ENCODE results near the gene JPT2.

JPT2 gene

GRCh38 chr16:1678500-1679098, 520 bp downstream of the JPT2 start:
- Histone ChIP-seq H3K18ac (ENCODE audit: low read length) (peak overlapping the region; percentile 95), H2BK5ac (ENCODE audit: low read depth, low read length, poor library complexity) (peak overlapping the region; percentile 81), H3K36me3 (ENCODE audit: control insufficient read depth in 1 of 2, insufficient read depth in 2 of 2, low read length in 2 of 2) (peaks cover 16 to 28% of the 10 kb centered on the region in 2 experiments), H3K9ac (ENCODE audit: low read length) (peak overlapping the region; percentile 83), H3K14ac (ENCODE audit: low read length) (peak overlapping the region; percentile 100), H3K4me3 (ENCODE audit: low read depth, low read length) (peak overlapping the region; percentile 98), H3K4me2 (ENCODE audit: low read length) (peak overlapping the region; percentile 70), H2AFZ (ENCODE audit: insufficient read depth, low read length, poor library complexity) (peak overlapping the region; percentile 90), H2AK5ac (ENCODE audit: low read length) (peak overlapping the region; percentile 88), H2BK120ac (ENCODE audit: insufficient read depth, low read length, poor library complexity) (peak overlapping the region; percentile 92), H2BK12ac (ENCODE audit: low read length) (peak overlapping the region; percentile 76), H3K27me3 (ENCODE audit: insufficient read depth, low read length) (no peaks in the 10 kb centered on the region), H3K4ac (ENCODE audit: low read depth, low read length) (peak overlapping the region; percentile 100), H3K9me3 (ENCODE audit: insufficient read depth, low read depth, low read length) (peaks cover 3% of the 10 kb centered on the region), H3K79me2 (ENCODE audit: control insufficient read depth, insufficient read depth, low read length, poor library complexity) (peaks cover 30% of the 10 kb centered on the region), H3K4me1 (ENCODE audit: control insufficient read depth in 1 of 2, insufficient read depth in 2 of 2, low read length in 2 of 2) (peaks cover 23 to 27% of the 10 kb centered on the region in 2 experiments), H3K79me1 (ENCODE audit: low read length) (peaks cover 13% of the 10 kb centered on the region), H4K12ac (ENCODE audit: low read depth, low read length) (peak overlapping the region; percentile 89), H3K27ac (ENCODE audit: low read depth, low read length) (peak overlapping the region; percentile 75), H4K91ac (ENCODE audit: low read depth, low read length) (peak overlapping the region; percentile 89), H4K8ac (ENCODE audit: low read depth, low read length) (peak overlapping the region; percentile 93), H3K23ac (ENCODE audit: low read length) (no peak overlapping the region)
- no CpG with 5 or more reads among the region's 45 CpGs for WGBS (ENCODE audit: extremely low coverage, insufficient coverage, insufficient read length)
- peak; percentile 52 to 68 for DNase-seq

- peak overlapping the region; percentile 30 for H3K27ac ChIP-seq (ENCODE audit: low read depth, low read length)
- no peak overlapping the region for H4K91ac ChIP-seq (ENCODE audit: low read depth, low read length)
- H2AK5ac ChIP-seq (ENCODE audit: low read length): no peak overlapping the region
- H3K23ac ChIP-seq (ENCODE audit: low read length): no peak overlapping the region
- peak overlapping the region; percentile 30 for H3K14ac ChIP-seq (ENCODE audit: low read length)
- H3K4me1 ChIP-seq (ENCODE audit: control insufficient read depth in 1 of 2, insufficient read depth in 2 of 2, low read length in 2 of 2): peaks cover 11 to 15% of the 10 kb centered on the region in 2 experiments
- no peak overlapping the region for H3K4me3 ChIP-seq (ENCODE audit: low read depth, low read length)
- peaks cover 3% of the 10 kb centered on the region for H3K9me3 ChIP-seq (ENCODE audit: insufficient read depth, low read depth, low read length)
- no peak overlapping the region for H2AFZ ChIP-seq (ENCODE audit: insufficient read depth, low read length, poor library complexity)
- no peak overlapping the region for H3K9ac ChIP-seq (ENCODE audit: low read length)
- DNase-seq: no peak
- no CpG with 5 or more reads among the region's 14 CpGs for WGBS (ENCODE audit: extremely low coverage, insufficient coverage, insufficient read length)
- peak overlapping the region; percentile 95 for H3K4ac ChIP-seq (ENCODE audit: low read depth, low read length)
- no peak overlapping the region for H4K12ac ChIP-seq (ENCODE audit: low read depth, low read length)
- peak overlapping the region; percentile 25 for H3K18ac ChIP-seq (ENCODE audit: low read length)
- H3K79me1 ChIP-seq (ENCODE audit: low read length): peaks cover 10% of the 10 kb centered on the region
- peaks cover 30% of the 10 kb centered on the region for H3K79me2 ChIP-seq (ENCODE audit: control insufficient read depth, insufficient read depth, low read length, poor library complexity)
- no peak overlapping the region for H2BK12ac ChIP-seq (ENCODE audit: low read length)
- H3K4me2 ChIP-seq (ENCODE audit: low read length): peak overlapping the region; percentile 15
- peaks cover 14 to 22% of the 10 kb centered on the region in 2 experiments for H3K36me3 ChIP-seq (ENCODE audit: control insufficient read depth in 1 of 2, insufficient read depth in 2 of 2, low read length in 2 of 2)
- no peak overlapping the region for H2BK120ac ChIP-seq (ENCODE audit: insufficient read depth, low read length, poor library complexity)
- no peaks in the 10 kb centered on the region for H3K27me3 ChIP-seq (ENCODE audit: insufficient read depth, low read length)
- no peak overlapping the region for H2BK5ac ChIP-seq (ENCODE audit: low read depth, low read length, poor library complexity)
- H4K8ac ChIP-seq (ENCODE audit: low read depth, low read length): peak overlapping the region; percentile 5
Measured at GRCh38 chr16:1680361-1680760, 2.3 kb downstream of the JPT2 start.

GRCh38 chr16:1681032-1681431, 3.0 kb downstream of the JPT2 start:
- no CpG with 5 or more reads among the region's 10 CpGs for WGBS (ENCODE audit: extremely low coverage, insufficient coverage, insufficient read length)
- Histone ChIP-seq H2BK5ac (ENCODE audit: low read depth, low read length, poor library complexity) (no peak overlapping the region), H3K4me2 (ENCODE audit: low read length) (no peak overlapping the region), H3K18ac (ENCODE audit: low read length) (no peak overlapping the region), H3K9me3 (ENCODE audit: insufficient read depth, low read depth, low read length) (peaks cover 3% of the 10 kb centered on the region), H3K14ac (ENCODE audit: low read length) (no peak overlapping the region), H2AK5ac (ENCODE audit: low read length) (no peak overlapping the region), H3K23ac (ENCODE audit: low read length) (no peak overlapping the region), H3K9ac (ENCODE audit: low read length) (no peak overlapping the region), H3K27ac (ENCODE audit: low read depth, low read length) (no peak overlapping the region), H3K36me3 (ENCODE audit: control insufficient read depth in 1 of 2, insufficient read depth in 2 of 2, low read length in 2 of 2) (peaks cover 14 to 19% of the 10 kb centered on the region in 2 experiments), H3K79me2 (ENCODE audit: control insufficient read depth, insufficient read depth, low read length, poor library complexity) (peaks cover 30% of the 10 kb centered on the region), H3K4me3 (ENCODE audit: low read depth, low read length) (no peak overlapping the region), H2BK12ac (ENCODE audit: low read length) (no peak overlapping the region), H2AFZ (ENCODE audit: insufficient read depth, low read length, poor library complexity) (no peak overlapping the region), H3K4ac (ENCODE audit: low read depth, low read length) (peak overlapping the region; percentile 95), H3K27me3 (ENCODE audit: insufficient read depth, low read length) (no peaks in the 10 kb centered on the region), H3K4me1 (ENCODE audit: control insufficient read depth in 1 of 2, insufficient read depth in 2 of 2, low read length in 2 of 2) (peaks cover 9 to 12% of the 10 kb centered on the region in 2 experiments), H4K8ac (ENCODE audit: low read depth, low read length) (no peak overlapping the region), H4K91ac (ENCODE audit: low read depth, low read length) (no peak overlapping the region), H4K12ac (ENCODE audit: low read depth, low read length) (no peak overlapping the region), H3K79me1 (ENCODE audit: low read length) (peaks cover 9% of the 10 kb centered on the region), H2BK120ac (ENCODE audit: insufficient read depth, low read length, poor library complexity) (no peak overlapping the region)
- DNase-seq: no peak

GRCh38 chr16:1687427-1688316, 9.6 kb downstream of the JPT2 start:
- H4K91ac ChIP-seq (ENCODE audit: low read depth, low read length): peak overlapping the region; percentile 41
- H3K9ac ChIP-seq (ENCODE audit: low read length): no peak overlapping the region
- no peaks in the 10 kb centered on the region for H3K27me3 ChIP-seq (ENCODE audit: insufficient read depth, low read length)
- peaks cover 48 to 51% of the 10 kb centered on the region in 2 experiments for H3K36me3 ChIP-seq (ENCODE audit: control insufficient read depth in 1 of 2, insufficient read depth in 2 of 2, low read length in 2 of 2)
- WGBS (ENCODE audit: extremely low coverage, insufficient coverage, insufficient read length): no CpG with 5 or more reads among the region's 17 CpGs
- no peak overlapping the region for H3K23ac ChIP-seq (ENCODE audit: low read length)
- peaks cover 10% of the 10 kb centered on the region for H3K79me1 ChIP-seq (ENCODE audit: low read length)
- H3K79me2 ChIP-seq (ENCODE audit: control insufficient read depth, insufficient read depth, low read length, poor library complexity): peaks cover 13% of the 10 kb centered on the region
- DNase-seq: peak; percentile 66 to 69
- H3K4me3 ChIP-seq (ENCODE audit: low read depth, low read length): no peak overlapping the region
- H3K14ac ChIP-seq (ENCODE audit: low read length): peak overlapping the region; percentile 72
- peak overlapping the region; percentile 48 for H2AFZ ChIP-seq (ENCODE audit: insufficient read depth, low read length, poor library complexity)
- H2BK120ac ChIP-seq (ENCODE audit: insufficient read depth, low read length, poor library complexity): peak overlapping the region; percentile 0
- H4K12ac ChIP-seq (ENCODE audit: low read depth, low read length): no peak overlapping the region
- no peak overlapping the region for H3K4me2 ChIP-seq (ENCODE audit: low read length)
- peak overlapping the region; percentile 90 for H2AK5ac ChIP-seq (ENCODE audit: low read length)
- no peaks in the 10 kb centered on the region for H3K9me3 ChIP-seq (ENCODE audit: insufficient read depth, low read depth, low read length)
- H3K4me1 ChIP-seq (ENCODE audit: control insufficient read depth in 1 of 2, insufficient read depth in 2 of 2, low read length in 2 of 2): peaks cover 22 to 27% of the 10 kb centered on the region in 2 experiments
- H4K8ac ChIP-seq (ENCODE audit: low read depth, low read length): peak overlapping the region; percentile 61
- H2BK5ac ChIP-seq (ENCODE audit: low read depth, low read length, poor library complexity): peak overlapping the region; percentile 77
- H3K4ac ChIP-seq (ENCODE audit: low read depth, low read length): peak overlapping the region; percentile 96
- H3K27ac ChIP-seq (ENCODE audit: low read depth, low read length): peak overlapping the region; percentile 57
- H3K18ac ChIP-seq (ENCODE audit: low read length): peak overlapping the region; percentile 93
- H2BK12ac ChIP-seq (ENCODE audit: low read length): peak overlapping the region; percentile 94

All from trophoblast cell (in vitro differentiated cells and primary cell).